Lung (tissue), 12 donors: ENCODE data around the gene ZNF318. TPM values are rescaled to one million over a fixed set of nuclear protein-coding genes. Genes with fewer than 3 reads are reported as not detected.

Experiments
- ATAC-seq: fragments of 200-7000 bp; cut with Tn5 transposase; one replicate; pipeline ENCODE4 v1.9.1; 2020; ENCODE audit warnings: moderate number of reproducible peaks; ENCODE audit not compliant: insufficient read depth, low FRiP score
- DNase-seq, 3 donors: peaks; one replicate each; pipeline ENCODE4 v3.0.0-alpha.2; 2013 to 2017
- H3K27ac ChIP-seq, 2 donors: one replicate each; pipeline ENCODE4 v1.5.1; 2013; ENCODE audit warnings: mild to moderate bottlenecking in 2 of 2, moderate library complexity in 2 of 2, control low read depth in 1 of 2, inconsistent platforms in 1 of 2, low read depth in 1 of 2, low read length in 1 of 2
- H3K27me3 ChIP-seq, 3 donors: one replicate each; pipeline ENCODE4 v1.5.1; 2013; ENCODE audit warnings: low read length in 2 of 3; ENCODE audit not compliant: control insufficient read depth in 3 of 3, insufficient read depth in 3 of 3
- H3K36me3 ChIP-seq, 4 donors: one replicate each; pipeline ENCODE4 v1.5.1; 2013; ENCODE audit warnings: low read length in 4 of 4, mild to moderate bottlenecking in 1 of 4, moderate library complexity in 1 of 4; ENCODE audit not compliant: control insufficient read depth in 4 of 4, insufficient read depth in 4 of 4
- H3K4me1 ChIP-seq, 5 donors: one replicate each; pipeline ENCODE4 v1.5.1; 2013; ENCODE audit warnings: low read length in 5 of 5, mild to moderate bottlenecking in 2 of 5, moderate library complexity in 1 of 5; ENCODE audit not compliant: control insufficient read depth in 5 of 5, insufficient read depth in 5 of 5
- H3K4me3 ChIP-seq: one replicate; pipeline ENCODE4 v1.5.1; 2013; ENCODE audit warnings: mild to moderate bottlenecking, control low read depth, moderate library complexity
- H3K9ac ChIP-seq, 2 donors: one replicate each; pipeline ENCODE4 v1.5.1; 2013; ENCODE audit warnings: low read length in 2 of 2, control low read depth in 1 of 2; ENCODE audit not compliant: insufficient read depth in 1 of 2
- H3K9me3 ChIP-seq, 4 donors: one replicate each; pipeline ENCODE4 v1.5.1; 2013; ENCODE audit warnings: low read length in 3 of 4, mild to moderate bottlenecking in 1 of 4, moderate library complexity in 1 of 4; ENCODE audit not compliant: control insufficient read depth in 4 of 4, insufficient read depth in 3 of 4
- CTCF ChIP-seq: IDR thresholded peaks from 2 replicates; pipeline ENCODE4 v1.5.1; 2012; ENCODE audit warnings: mild to moderate bottlenecking; ENCODE audit errors: control extremely low read depth, extremely low read depth
- WGBS, 2 donors: extraction: QIAGEN DNeasy Blood & Tissue Kit; methylation state at CpG; one replicate each; pipeline ENCODE4 v1.1.7; 2013; 5-methylcytosine and 5-hydroxymethylcytosine counted together
- polyA plus RNA-seq, 2 donors: library from polyadenylated mRNA; stranded (reverse); fragments of 200-250 nt; gene quantifications; one replicate each; pipeline ENCODE4 v1.2.1, GENCODE V29; 2013
- total RNA-seq, 2 donors: library from RNA; depleted of rRNA in 1 of 2; stranded (reverse); fragments of >200 nt in 1 of 2; gene quantifications; one replicate each; pipeline ENCODE4 v1.2.1, GENCODE V29; 2014 to 2021
- donor health status: control.
- donor health status: control.
- donor health status: Bipolar disorder and iron deficiency.
- donor health status: healthy.
- donor health status: DM: yes; HTN: yes; CAD: no.

The ZNF318 gene
- total and polyA plus RNA-seq, 4 donors, result 4.1 to 20.5 (median 8.8) TPM

- ATAC-seq (no peak), DNase-seq (no peak)
- H3K36me3 ChIP-seq, result no peaks in the 10 kb centered on the region
- H3K27me3 ChIP-seq, result peaks cover 0 to 7% (median 4%) of the 10 kb centered on the region in 3 donors
- no peaks in the 10 kb centered on the region for H3K9me3 ChIP-seq
- no peak overlapping the region for H3K4me3 ChIP-seq
- no peaks in the 10 kb centered on the region for H3K4me1 ChIP-seq
- TF ChIP-seq CTCF, result no peak
- H3K9ac ChIP-seq, result no peak overlapping the region
- H3K27ac ChIP-seq, result no peak overlapping the region
- WGBS, 2 donors, result 76 to 96% methylated on average over 2 of the region's 2 CpGs
Measured at GRCh38 chr6:43377710-43378229, 8.3 kb upstream of the ZNF318 start.

- H3K27ac ChIP-seq, result no peak overlapping the region
- H3K36me3 ChIP-seq, result no peaks in the 10 kb centered on the region
- ATAC-seq (no peak), DNase-seq (no peak)
- no peaks in the 10 kb centered on the region for H3K4me1 ChIP-seq
- no peak for TF ChIP-seq CTCF
- H3K9me3 ChIP-seq, result no peaks in the 10 kb centered on the region
- no peak overlapping the region for H3K9ac ChIP-seq
- WGBS, 2 donors, result 72 to 100% methylated on average over 1 of the region's 1 CpG
- no peak overlapping the region for H3K4me3 ChIP-seq
- H3K27me3 ChIP-seq, result peaks cover 0 to 7% (median 4%) of the 10 kb centered on the region in 3 donors
Measured at GRCh38 chr6:43376551-43376981, 7.1 kb upstream of the ZNF318 start.

GRCh38 chr6:43375693-43376092, 6.2 kb upstream of the ZNF318 start:
- H3K27me3 ChIP-seq, result peaks cover 0 to 6% (median 4%) of the 10 kb centered on the region in 3 donors
- H3K9me3 ChIP-seq, result no peaks in the 10 kb centered on the region
- TF ChIP-seq CTCF, result no peak
- no peaks in the 10 kb centered on the region for H3K4me1 ChIP-seq
- no peak for ATAC-seq
- H3K4me3 ChIP-seq, result no peak overlapping the region
- H3K9ac ChIP-seq, result no peak overlapping the region
- no peaks in the 10 kb centered on the region for H3K36me3 ChIP-seq
- no peak for DNase-seq
- 87 to 91% methylated on average over 4 of the region's 4 CpGs for WGBS, 2 donors
- H3K27ac ChIP-seq, result no peak overlapping the region
